WTC11 (cell line): ENCODE measurements around the gene SLC44A1. TPM values are rescaled to one million over a fixed set of nuclear protein-coding genes. Genes with fewer than 3 reads are reported as not detected.
A peak's percentile ranks its signal among the peaks of the same experiment; 100 is the strongest.

Experiments
- ATAC-seq: fragments of 200-7000 bp; cut with Tn5 transposase; 2 replicates; pipeline ENCODE4 v1.10.0; 2021; ENCODE audit warnings: mild to moderate bottlenecking, moderate library complexity
- CTCF ChIA-PET: fragments of 300-600 bp; sonication (Branson Sonifier 250); formaldehyde crosslinking; loops from one replicate; lab custom pipeline; 2021; ENCODE audit warnings: antibody characterized with exemption; lab: Charles Lee
- POLR2A ChIA-PET: fragments of 350-600 bp; sonication (Branson Sonifier 250); formaldehyde crosslinking; loops from one replicate; lab custom pipeline; 2021; ENCODE audit warnings: antibody characterized with exemption; lab: Charles Lee
- DNase-seq: peaks from one replicate; pipeline ENCODE4 v3.0.0; 2021; ENCODE audit warnings: low spot score
- H3K27ac Mint-ChIP-seq: 2 replicates; pipeline ENCODE4 v1.8.0; 2021; ENCODE audit warnings: mixed read lengths
- H3K27me3 Mint-ChIP-seq: 2 replicates; pipeline ENCODE4 v1.8.0; 2021; ENCODE audit warnings: low read depth, mild to moderate bottlenecking, moderate library complexity, mixed read lengths
- H3K36me3 Mint-ChIP-seq: 2 replicates; pipeline ENCODE4 v1.8.0; 2021; ENCODE audit warnings: mixed read lengths
- H3K4me1 Mint-ChIP-seq: 2 replicates; pipeline ENCODE4 v1.8.0; 2022; ENCODE audit warnings: mixed read lengths
- H3K4me3 Mint-ChIP-seq: 2 replicates; pipeline ENCODE4 v1.8.0; 2021; ENCODE audit warnings: mild to moderate bottlenecking, moderate library complexity, mixed read lengths
- H3K9me3 Mint-ChIP-seq: 2 replicates; pipeline ENCODE4 v1.8.0; 2021; ENCODE audit warnings: mixed read lengths
- ATF1 ChIP-seq: sonication (generic); formaldehyde crosslinking; IDR thresholded peaks from 2 replicates; pipeline ENCODE4 v1.8.1; 2023; ENCODE audit warnings: mild to moderate bottlenecking, moderate library complexity, missing genetic modification reagents
- CREM ChIP-seq: sonication (generic); formaldehyde crosslinking; IDR thresholded peaks from 2 replicates; pipeline ENCODE4 v1.8.1; 2022; ENCODE audit warnings: mild to moderate bottlenecking, missing genetic modification reagents, moderate library complexity
- ETV6 ChIP-seq: sonication (generic); formaldehyde crosslinking; IDR thresholded peaks from 2 replicates; pipeline ENCODE4 v1.8.1; 2022; ENCODE audit warnings: mild to moderate bottlenecking, missing genetic modification reagents
- IRF2 ChIP-seq: sonication (generic); formaldehyde crosslinking; IDR thresholded peaks from 2 replicates; pipeline ENCODE4 v1.8.0; 2022; ENCODE audit warnings: low read depth, missing genetic modification reagents, borderline replicate concordance
- MXD4 ChIP-seq: fragments of 250-450 bp; sonication (Bioruptor Pico); IDR thresholded peaks from 2 replicates; pipeline ENCODE4 v1.8.0; 2021; ENCODE audit warnings: mild to moderate bottlenecking, moderate library complexity, borderline replicate concordance
- OVOL2 ChIP-seq: fragments of 250-450 bp; sonication (Bioruptor Pico); IDR thresholded peaks from 2 replicates; pipeline ENCODE4 v1.9.0; 2021; ENCODE audit warnings: mild to moderate bottlenecking, borderline replicate concordance
- SMAD3 ChIP-seq: sonication (generic); formaldehyde crosslinking; IDR thresholded peaks from 2 replicates; pipeline ENCODE4 v1.8.0; 2022; ENCODE audit warnings: missing genetic modification reagents, mild to moderate bottlenecking, borderline replicate concordance
- SP1 ChIP-seq: sonication (generic); formaldehyde crosslinking; conservative IDR thresholded peaks from 2 replicates; pipeline ENCODE4 v1.8.1; 2022; ENCODE audit warnings: missing genetic modification reagents
- TCF7 ChIP-seq: sonication (generic); formaldehyde crosslinking; IDR thresholded peaks from 2 replicates; pipeline ENCODE4 v1.8.0; 2022; ENCODE audit warnings: mild to moderate bottlenecking, low read depth, missing genetic modification reagents, moderate library complexity
- TEAD1 ChIP-seq: sonication (generic); formaldehyde crosslinking; IDR thresholded peaks from 2 replicates; pipeline ENCODE4 v1.8.0; 2022; ENCODE audit warnings: mild to moderate bottlenecking, missing genetic modification reagents
- TP53 ChIP-seq: sonication (generic); formaldehyde crosslinking; IDR thresholded peaks from 2 replicates; pipeline ENCODE4 v1.8.1; 2023; ENCODE audit warnings: mild to moderate bottlenecking, missing genetic modification reagents
- ZNF138 ChIP-seq: sonication (generic); formaldehyde crosslinking; conservative IDR thresholded peaks from 2 replicates; pipeline ENCODE4 v1.8.1; 2022; ENCODE audit warnings: mild to moderate bottlenecking, moderate library complexity, missing genetic modification reagents
- ZNF219 ChIP-seq: sonication (generic); formaldehyde crosslinking; IDR thresholded peaks from 2 replicates; pipeline ENCODE4 v1.8.0; 2023; ENCODE audit warnings: missing genetic modification reagents, mild to moderate bottlenecking, borderline replicate concordance
- ZNF232 ChIP-seq: sonication (generic); formaldehyde crosslinking; IDR thresholded peaks from 2 replicates; pipeline ENCODE4 v1.8.0; 2022; ENCODE audit warnings: mild to moderate bottlenecking, missing genetic modification reagents
- ZNF317 ChIP-seq: sonication (generic); formaldehyde crosslinking; IDR thresholded peaks from 2 replicates; pipeline ENCODE4 v1.8.1; 2023; ENCODE audit warnings: low read depth, mild to moderate bottlenecking, moderate library complexity, missing genetic modification reagents, borderline replicate concordance
- ZNF416 ChIP-seq: fragments of 250-450 bp; sonication (Bioruptor Pico); IDR thresholded peaks from 2 replicates; pipeline ENCODE4 v1.9.0; 2021; ENCODE audit warnings: mild to moderate bottlenecking, inconsistent platforms
- total RNA-seq: library from RNA; stranded (reverse); gene quantifications from 3 replicates; pipeline ENCODE4 v1.2.3, GENCODE V29; 2021
- TF ChIP-seq, protein P1 (sequence below): sonication (generic); formaldehyde crosslinking; IDR thresholded peaks from 2 replicates; pipeline ENCODE4 v1.8.1; 2022; ENCODE audit warnings: missing genetic modification reagents, borderline replicate concordance
- TF ChIP-seq, protein P2 (sequence below): sonication (generic); formaldehyde crosslinking; IDR thresholded peaks from 2 replicates; pipeline ENCODE4 v1.8.0; 2022; ENCODE audit warnings: missing genetic modification reagents
- TF ChIP-seq, protein P3 (sequence below): sonication (generic); formaldehyde crosslinking; IDR thresholded peaks from 2 replicates; pipeline ENCODE4 v1.8.1; 2022; ENCODE audit warnings: low read depth, mild to moderate bottlenecking, moderate library complexity, missing genetic modification reagents, borderline replicate concordance
- TF ChIP-seq, protein P4 (sequence below): sonication (generic); formaldehyde crosslinking; IDR thresholded peaks from 2 replicates; pipeline ENCODE4 v1.8.1; 2022; ENCODE audit warnings: mild to moderate bottlenecking, moderate library complexity, missing genetic modification reagents
- TF ChIP-seq, protein P5 (sequence below): sonication (generic); formaldehyde crosslinking; IDR thresholded peaks from 2 replicates; pipeline ENCODE4 v1.8.0; 2022; ENCODE audit warnings: mild to moderate bottlenecking, missing genetic modification reagents
- TF ChIP-seq, protein P6 (sequence below): fragments of 250-450 bp; sonication (Bioruptor Pico); IDR thresholded peaks from 2 replicates; pipeline ENCODE4 v1.8.0; 2021; ENCODE audit warnings: mild to moderate bottlenecking
- TF ChIP-seq, protein P7 (sequence below): sonication (generic); formaldehyde crosslinking; IDR thresholded peaks from 2 replicates; pipeline ENCODE4 v1.8.1; 2023; ENCODE audit warnings: mild to moderate bottlenecking, missing genetic modification reagents, moderate library complexity

Gene SLC44A1
- total RNA-seq, 1 experiment from 2014 or later = 48.9 TPM

DNA sequence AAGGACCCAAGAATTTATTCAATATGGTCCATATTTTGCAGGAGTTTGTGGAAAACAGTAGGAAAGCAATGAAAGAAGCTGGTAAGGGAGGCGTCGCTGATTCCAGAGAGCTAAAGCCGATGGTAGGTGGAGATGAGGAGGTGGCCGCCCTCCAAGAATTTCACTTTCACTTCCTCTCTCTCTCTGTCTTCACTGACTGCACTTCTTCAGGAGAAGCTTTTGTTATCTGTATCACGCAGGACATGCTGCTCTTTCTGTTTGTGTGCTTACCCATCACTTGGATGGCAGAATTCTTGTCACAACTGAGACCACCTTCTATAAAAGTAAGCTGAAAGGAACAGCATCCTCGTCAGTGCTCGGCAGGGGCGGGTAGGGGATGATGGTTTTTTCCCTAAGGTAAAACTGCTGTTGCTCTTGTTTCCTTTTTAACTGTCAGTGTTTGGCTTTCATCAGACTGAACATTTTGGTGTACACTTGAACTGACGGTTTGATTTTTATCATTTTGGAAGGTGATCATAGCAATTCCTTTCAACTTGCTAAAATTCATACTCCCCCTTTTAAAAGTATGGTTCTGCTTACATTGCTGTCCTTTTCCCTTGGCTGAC lies 141.0 kb downstream of the SLC44A1 start (continued):
- TF ChIP-seq ATF1 = no peak
- TF ChIP-seq ZNF219 (CRISPR knock-in tag) = no peak
- TF ChIP-seq MXD4 (CRISPR knock-in tag) = no peak
- TF ChIP-seq, protein P1, sequence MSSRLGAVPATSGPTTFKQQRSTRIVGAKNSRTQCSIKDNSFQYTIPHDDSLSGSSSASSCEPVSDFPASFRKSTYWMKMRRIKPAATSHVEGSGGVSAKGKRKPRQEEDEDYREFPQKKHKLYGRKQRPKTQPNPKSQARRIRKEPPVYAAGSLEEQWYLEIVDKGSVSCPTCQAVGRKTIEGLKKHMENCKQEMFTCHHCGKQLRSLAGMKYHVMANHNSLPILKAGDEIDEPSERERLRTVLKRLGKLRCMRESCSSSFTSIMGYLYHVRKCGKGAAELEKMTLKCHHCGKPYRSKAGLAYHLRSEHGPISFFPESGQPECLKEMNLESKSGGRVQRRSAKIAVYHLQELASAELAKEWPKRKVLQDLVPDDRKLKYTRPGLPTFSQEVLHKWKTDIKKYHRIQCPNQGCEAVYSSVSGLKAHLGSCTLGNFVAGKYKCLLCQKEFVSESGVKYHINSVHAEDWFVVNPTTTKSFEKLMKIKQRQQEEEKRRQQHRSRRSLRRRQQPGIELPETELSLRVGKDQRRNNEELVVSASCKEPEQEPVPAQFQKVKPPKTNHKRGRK (CRISPR knock-in tag) = no peak
- no peak for TF ChIP-seq ZNF138 (CRISPR knock-in tag)
- no peak for TF ChIP-seq CREM (CRISPR knock-in tag)

DNA sequence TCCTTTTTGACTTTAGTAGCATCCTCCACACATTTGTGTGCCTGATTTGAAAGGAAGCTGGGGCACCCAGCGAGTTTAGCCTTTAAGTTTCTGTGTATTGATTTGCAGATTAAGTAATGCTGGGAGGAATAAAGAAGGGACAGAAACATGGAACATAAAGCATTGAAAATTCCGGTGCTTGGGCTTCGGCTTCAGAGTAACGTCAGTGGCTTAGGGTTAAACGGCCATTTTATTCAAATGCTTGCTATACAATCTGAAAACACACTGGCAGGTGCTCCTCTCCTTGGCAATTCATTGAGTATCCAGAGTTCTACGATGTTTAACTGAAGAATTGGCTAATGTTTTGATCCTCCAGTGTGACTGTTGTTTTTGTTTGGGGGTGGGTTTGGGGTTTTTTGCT lies 145.3 kb downstream of the SLC44A1 start:
- CTCF ChIA-PET = no interaction called here
- POLR2A ChIA-PET = no interaction called here
- H3K27me3 Mint-ChIP-seq = no peaks in the 10 kb centered on the region
- H3K9me3 Mint-ChIP-seq = no peaks in the 10 kb centered on the region
- peak overlapping the region; percentile 96 for H3K27ac Mint-ChIP-seq
- ATAC-seq (peak; percentile 66), DNase-seq (no peak)
- H3K4me1 Mint-ChIP-seq = peaks cover 60% of the 10 kb centered on the region
- peaks cover 4% of the 10 kb centered on the region; the same call in 1 of the 2 replicates for H3K36me3 Mint-ChIP-seq
- peak overlapping the region; percentile 42 for H3K4me3 Mint-ChIP-seq
- no peak for TF ChIP-seq TCF7
- TF ChIP-seq, protein P2, sequence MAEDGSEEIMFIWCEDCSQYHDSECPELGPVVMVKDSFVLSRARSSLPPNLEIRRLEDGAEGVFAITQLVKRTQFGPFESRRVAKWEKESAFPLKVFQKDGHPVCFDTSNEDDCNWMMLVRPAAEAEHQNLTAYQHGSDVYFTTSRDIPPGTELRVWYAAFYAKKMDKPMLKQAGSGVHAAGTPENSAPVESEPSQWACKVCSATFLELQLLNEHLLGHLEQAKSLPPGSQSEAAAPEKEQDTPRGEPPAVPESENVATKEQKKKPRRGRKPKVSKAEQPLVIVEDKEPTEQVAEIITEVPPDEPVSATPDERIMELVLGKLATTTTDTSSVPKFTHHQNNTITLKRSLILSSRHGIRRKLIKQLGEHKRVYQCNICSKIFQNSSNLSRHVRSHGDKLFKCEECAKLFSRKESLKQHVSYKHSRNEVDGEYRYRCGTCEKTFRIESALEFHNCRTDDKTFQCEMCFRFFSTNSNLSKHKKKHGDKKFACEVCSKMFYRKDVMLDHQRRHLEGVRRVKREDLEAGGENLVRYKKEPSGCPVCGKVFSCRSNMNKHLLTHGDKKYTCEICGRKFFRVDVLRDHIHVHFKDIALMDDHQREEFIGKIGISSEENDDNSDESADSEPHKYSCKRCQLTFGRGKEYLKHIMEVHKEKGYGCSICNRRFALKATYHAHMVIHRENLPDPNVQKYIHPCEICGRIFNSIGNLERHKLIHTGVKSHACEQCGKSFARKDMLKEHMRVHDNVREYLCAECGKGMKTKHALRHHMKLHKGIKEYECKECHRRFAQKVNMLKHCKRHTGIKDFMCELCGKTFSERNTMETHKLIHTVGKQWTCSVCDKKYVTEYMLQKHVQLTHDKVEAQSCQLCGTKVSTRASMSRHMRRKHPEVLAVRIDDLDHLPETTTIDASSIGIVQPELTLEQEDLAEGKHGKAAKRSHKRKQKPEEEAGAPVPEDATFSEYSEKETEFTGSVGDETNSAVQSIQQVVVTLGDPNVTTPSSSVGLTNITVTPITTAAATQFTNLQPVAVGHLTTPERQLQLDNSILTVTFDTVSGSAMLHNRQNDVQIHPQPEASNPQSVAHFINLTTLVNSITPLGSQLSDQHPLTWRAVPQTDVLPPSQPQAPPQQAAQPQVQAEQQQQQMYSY (CRISPR knock-in tag) = no peak
- TF ChIP-seq ZNF219 (CRISPR knock-in tag) = no peak
- TF ChIP-seq ZNF317 (CRISPR knock-in tag) = no peak
- no peak for TF ChIP-seq TP53 (CRISPR knock-in tag)
- TF ChIP-seq, protein P3, sequence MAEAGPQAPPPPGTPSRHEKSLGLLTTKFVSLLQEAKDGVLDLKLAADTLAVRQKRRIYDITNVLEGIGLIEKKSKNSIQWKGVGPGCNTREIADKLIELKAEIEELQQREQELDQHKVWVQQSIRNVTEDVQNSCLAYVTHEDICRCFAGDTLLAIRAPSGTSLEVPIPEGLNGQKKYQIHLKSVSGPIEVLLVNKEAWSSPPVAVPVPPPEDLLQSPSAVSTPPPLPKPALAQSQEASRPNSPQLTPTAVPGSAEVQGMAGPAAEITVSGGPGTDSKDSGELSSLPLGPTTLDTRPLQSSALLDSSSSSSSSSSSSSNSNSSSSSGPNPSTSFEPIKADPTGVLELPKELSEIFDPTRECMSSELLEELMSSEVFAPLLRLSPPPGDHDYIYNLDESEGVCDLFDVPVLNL = no peak
- no peak for TF ChIP-seq TEAD1
- TF ChIP-seq, protein P4, sequence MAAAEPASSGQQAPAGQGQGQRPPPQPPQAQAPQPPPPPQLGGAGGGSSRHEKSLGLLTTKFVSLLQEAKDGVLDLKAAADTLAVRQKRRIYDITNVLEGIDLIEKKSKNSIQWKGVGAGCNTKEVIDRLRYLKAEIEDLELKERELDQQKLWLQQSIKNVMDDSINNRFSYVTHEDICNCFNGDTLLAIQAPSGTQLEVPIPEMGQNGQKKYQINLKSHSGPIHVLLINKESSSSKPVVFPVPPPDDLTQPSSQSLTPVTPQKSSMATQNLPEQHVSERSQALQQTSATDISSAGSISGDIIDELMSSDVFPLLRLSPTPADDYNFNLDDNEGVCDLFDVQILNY (CRISPR knock-in tag) = no peak
- TF ChIP-seq ZNF232 (CRISPR knock-in tag) = no peak
- TF ChIP-seq OVOL2 = no peak
- TF ChIP-seq, protein P5, sequence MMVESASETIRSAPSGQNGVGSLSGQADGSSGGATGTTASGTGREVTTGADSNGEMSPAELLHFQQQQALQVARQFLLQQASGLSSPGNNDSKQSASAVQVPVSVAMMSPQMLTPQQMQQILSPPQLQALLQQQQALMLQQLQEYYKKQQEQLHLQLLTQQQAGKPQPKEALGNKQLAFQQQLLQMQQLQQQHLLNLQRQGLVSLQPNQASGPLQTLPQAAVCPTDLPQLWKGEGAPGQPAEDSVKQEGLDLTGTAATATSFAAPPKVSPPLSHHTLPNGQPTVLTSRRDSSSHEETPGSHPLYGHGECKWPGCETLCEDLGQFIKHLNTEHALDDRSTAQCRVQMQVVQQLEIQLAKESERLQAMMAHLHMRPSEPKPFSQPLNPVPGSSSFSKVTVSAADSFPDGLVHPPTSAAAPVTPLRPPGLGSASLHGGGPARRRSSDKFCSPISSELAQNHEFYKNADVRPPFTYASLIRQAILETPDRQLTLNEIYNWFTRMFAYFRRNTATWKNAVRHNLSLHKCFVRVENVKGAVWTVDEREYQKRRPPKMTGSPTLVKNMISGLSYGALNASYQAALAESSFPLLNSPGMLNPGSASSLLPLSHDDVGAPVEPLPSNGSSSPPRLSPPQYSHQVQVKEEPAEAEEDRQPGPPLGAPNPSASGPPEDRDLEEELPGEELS (CRISPR knock-in tag) = no peak
- TF ChIP-seq, protein P6, sequence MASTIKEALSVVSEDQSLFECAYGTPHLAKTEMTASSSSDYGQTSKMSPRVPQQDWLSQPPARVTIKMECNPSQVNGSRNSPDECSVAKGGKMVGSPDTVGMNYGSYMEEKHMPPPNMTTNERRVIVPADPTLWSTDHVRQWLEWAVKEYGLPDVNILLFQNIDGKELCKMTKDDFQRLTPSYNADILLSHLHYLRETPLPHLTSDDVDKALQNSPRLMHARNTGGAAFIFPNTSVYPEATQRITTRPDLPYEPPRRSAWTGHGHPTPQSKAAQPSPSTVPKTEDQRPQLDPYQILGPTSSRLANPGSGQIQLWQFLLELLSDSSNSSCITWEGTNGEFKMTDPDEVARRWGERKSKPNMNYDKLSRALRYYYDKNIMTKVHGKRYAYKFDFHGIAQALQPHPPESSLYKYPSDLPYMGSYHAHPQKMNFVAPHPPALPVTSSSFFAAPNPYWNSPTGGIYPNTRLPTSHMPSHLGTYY (CRISPR knock-in tag) = no peak
- TF ChIP-seq, protein P7, sequence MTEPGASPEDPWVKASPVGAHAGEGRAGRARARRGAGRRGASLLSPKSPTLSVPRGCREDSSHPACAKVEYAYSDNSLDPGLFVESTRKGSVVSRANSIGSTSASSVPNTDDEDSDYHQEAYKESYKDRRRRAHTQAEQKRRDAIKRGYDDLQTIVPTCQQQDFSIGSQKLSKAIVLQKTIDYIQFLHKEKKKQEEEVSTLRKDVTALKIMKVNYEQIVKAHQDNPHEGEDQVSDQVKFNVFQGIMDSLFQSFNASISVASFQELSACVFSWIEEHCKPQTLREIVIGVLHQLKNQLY = no peak
- TF ChIP-seq ETV6 (CRISPR knock-in tag) = no peak
- TF ChIP-seq SP1 = no peak
- TF ChIP-seq ZNF416 (CRISPR knock-in tag) = no peak
- no peak for TF ChIP-seq SMAD3
- no peak for TF ChIP-seq IRF2 (CRISPR knock-in tag)
